ENCODE measurements around the gene MISP3. TPM values are rescaled to one million over a fixed set of nuclear protein-coding genes. Genes with fewer than 3 reads are reported as not detected.

MISP3 gene
- total RNA-seq, 1 donor from 2014 or later, result 1.5 TPM

- no peak for DNase-seq (ENCODE audit: low read depth)
- no peaks in the 10 kb centered on the region for H3K27me3 ChIP-seq (ENCODE audit: control insufficient read depth, insufficient read depth, low read length)
- TF ChIP-seq CTCF (IDR thresholded peaks at IDR 0.05; ENCODE audit: insufficient read depth, low read length, poor library complexity, severe bottlenecking), result no peak
- H3K4me3 ChIP-seq (ENCODE audit: low read depth, low read length), result peak overlapping the region; percentile 82
- peaks cover 2% of the 10 kb centered on the region for H3K36me3 ChIP-seq (ENCODE audit: control insufficient read depth, insufficient read depth, low read length)
Measured at GRCh38 chr19:14116918-14117578, 44.5 kb downstream of the MISP3 start.

- TF ChIP-seq CTCF (IDR thresholded peaks at IDR 0.05; ENCODE audit: insufficient read depth, low read length, poor library complexity, severe bottlenecking), result no peak
- Histone ChIP-seq H3K36me3 (ENCODE audit: control insufficient read depth, insufficient read depth, low read length) (peaks cover 2% of the 10 kb centered on the region), H3K4me3 (ENCODE audit: low read depth, low read length) (peak within 1 kb of the TSS; percentile 82), H3K27me3 (ENCODE audit: control insufficient read depth, insufficient read depth, low read length) (no peaks in the 10 kb centered on the region)
- DNase-seq (ENCODE audit: low read depth), result peak; percentile 91
Measured at GRCh38 chr19:14117668-14118164, 45.1 kb downstream of the MISP3 start, which contains the start of gene PRKACA. Gene PRKACA, minus strand, starts transcription at chr19:14117762. Its CDS starts 215 bp downstream, at chr19:14117547.

GRCh38 chr19:14118165-14119051 is 45.8 kb downstream of the MISP3 start:
- peaks cover 2% of the 10 kb centered on the region for H3K36me3 ChIP-seq (ENCODE audit: control insufficient read depth, insufficient read depth, low read length)
- H3K4me3 ChIP-seq (ENCODE audit: low read depth, low read length), result peak overlapping the region; percentile 33
- peak; percentile 42 for DNase-seq (ENCODE audit: low read depth)
- no peak for TF ChIP-seq CTCF (IDR thresholded peaks at IDR 0.05; ENCODE audit: insufficient read depth, low read length, poor library complexity, severe bottlenecking)
- H3K27me3 ChIP-seq (ENCODE audit: control insufficient read depth, insufficient read depth, low read length), result no peaks in the 10 kb centered on the region

- H3K27me3 ChIP-seq (ENCODE audit: control insufficient read depth, insufficient read depth, low read length), result no peaks in the 10 kb centered on the region
- no peak for TF ChIP-seq CTCF (IDR thresholded peaks at IDR 0.05; ENCODE audit: insufficient read depth, low read length, poor library complexity, severe bottlenecking)
- DNase-seq (ENCODE audit: low read depth), result no peak
- H3K36me3 ChIP-seq (ENCODE audit: control insufficient read depth, insufficient read depth, low read length), result peaks cover 2% of the 10 kb centered on the region
- no peak overlapping the region for H3K4me3 ChIP-seq (ENCODE audit: low read depth, low read length)
Measured at GRCh38 chr19:14119146-14119545, 46.6 kb downstream of the MISP3 start.

GRCh38 chr19:14119644-14120496 is 47.3 kb downstream of the MISP3 start:
- Histone ChIP-seq H3K27me3 (ENCODE audit: control insufficient read depth, insufficient read depth, low read length) (no peaks in the 10 kb centered on the region), H3K36me3 (ENCODE audit: control insufficient read depth, insufficient read depth, low read length) (peaks cover 2% of the 10 kb centered on the region), H3K4me3 (ENCODE audit: low read depth, low read length) (no peak overlapping the region)
- no peak for TF ChIP-seq CTCF (IDR thresholded peaks at IDR 0.05; ENCODE audit: insufficient read depth, low read length, poor library complexity, severe bottlenecking)
- DNase-seq (ENCODE audit: low read depth), result no peak

Data from kidney epithelial cell (primary cell).